ENCODE data around the gene SLC17A5.
"Not testable (repeated sequence)": the region's sequence is repeated elsewhere in the genome, so short reads cannot be mapped to it uniquely, and the experiment has no call there.

SLC17A5 gene

GRCh38 chr6:73569121-73569520 is 84.7 kb downstream of the SLC17A5 start:
- FAIRE-seq: no peak
- TF ChIP-seq POLR2AphosphoS5 (IDR thresholded peaks at IDR 0.05; ENCODE audit: low read depth, low read length) (no peak), TAF1 (IDR thresholded peaks at IDR 0.05; ENCODE audit: borderline replicate concordance, low read depth, low read length) (no peak), POLR2A (IDR thresholded peaks at IDR 0.05; ENCODE audit: low read depth, low read length) (no peak)
- DNase-seq (ENCODE audit: insufficient read length): no peak

DNA sequence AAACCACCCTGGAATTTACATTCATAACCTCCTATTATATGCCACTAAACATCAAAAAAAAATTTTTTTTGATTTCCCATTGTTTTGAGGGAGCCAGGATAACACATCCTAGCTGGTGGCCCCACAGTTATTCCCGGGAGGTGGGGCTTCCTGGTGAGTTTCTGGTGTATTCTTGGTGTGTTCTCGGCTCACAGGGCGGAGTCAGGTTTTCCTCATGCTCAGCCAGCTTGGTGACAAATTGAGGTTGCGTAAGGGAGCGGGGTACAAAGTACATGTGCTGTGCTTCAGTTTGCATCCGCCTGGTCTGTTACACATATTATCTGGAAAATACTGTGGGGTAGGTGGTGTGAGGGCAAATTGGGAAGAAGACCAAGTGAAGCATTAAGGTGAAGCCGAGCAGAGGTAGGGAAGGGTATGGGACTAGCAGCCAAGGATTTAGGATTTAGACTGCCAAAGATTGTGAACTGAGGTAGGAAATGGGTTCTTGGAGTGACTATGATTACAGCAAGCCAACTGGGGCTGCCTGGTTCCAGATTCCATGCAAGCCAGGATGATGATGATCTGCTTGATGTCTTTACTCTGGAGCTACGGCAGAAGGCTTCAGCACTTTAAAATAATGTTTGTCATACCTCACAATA is 86.7 kb downstream of the SLC17A5 start:
- FAIRE-seq (no peak), DNase-seq (ENCODE audit: insufficient read length) (no peak)
- TF ChIP-seq POLR2A (IDR thresholded peaks at IDR 0.05; ENCODE audit: low read depth, low read length): no peak
- no peak for TF ChIP-seq POLR2AphosphoS5 (IDR thresholded peaks at IDR 0.05; ENCODE audit: low read depth, low read length)
- TF ChIP-seq TAF1 (IDR thresholded peaks at IDR 0.05; ENCODE audit: borderline replicate concordance, low read depth, low read length): no peak

GRCh38 chr6:73566486-73566871 is 87.3 kb downstream of the SLC17A5 start:
- not testable (repeated sequence) for DNase-seq (ENCODE audit: insufficient read length); FAIRE-seq

- DNase-seq (ENCODE audit: insufficient read length) (no peak), FAIRE-seq (no peak)
- TF ChIP-seq POLR2A (IDR thresholded peaks at IDR 0.05; ENCODE audit: low read depth, low read length) (no peak), POLR2AphosphoS5 (IDR thresholded peaks at IDR 0.05; ENCODE audit: low read depth, low read length) (no peak), TAF1 (IDR thresholded peaks at IDR 0.05; ENCODE audit: borderline replicate concordance, low read depth, low read length) (no peak)
Observed at GRCh38 chr6:73565767-73566485, 87.9 kb downstream of the SLC17A5 start.

- DNase-seq (ENCODE audit: insufficient read length): no peak
- TF ChIP-seq TAF1 (IDR thresholded peaks at IDR 0.05; ENCODE audit: borderline replicate concordance, low read depth, low read length): no peak
- TF ChIP-seq POLR2AphosphoS5 (IDR thresholded peaks at IDR 0.05; ENCODE audit: low read depth, low read length): no peak
- TF ChIP-seq POLR2A (IDR thresholded peaks at IDR 0.05; ENCODE audit: low read depth, low read length): no peak
- FAIRE-seq: no peak
Observed at GRCh38 chr6:73564578-73565345, 89.0 kb downstream of the SLC17A5 start.

GRCh38 chr6:73562558-73562957 is 91.2 kb downstream of the SLC17A5 start:
- TF ChIP-seq POLR2AphosphoS5 (IDR thresholded peaks at IDR 0.05; ENCODE audit: low read depth, low read length) (no peak), TAF1 (IDR thresholded peaks at IDR 0.05; ENCODE audit: borderline replicate concordance, low read depth, low read length) (no peak)
- DNase-seq (ENCODE audit: insufficient read length) (no peak), FAIRE-seq (no peak)

DNA sequence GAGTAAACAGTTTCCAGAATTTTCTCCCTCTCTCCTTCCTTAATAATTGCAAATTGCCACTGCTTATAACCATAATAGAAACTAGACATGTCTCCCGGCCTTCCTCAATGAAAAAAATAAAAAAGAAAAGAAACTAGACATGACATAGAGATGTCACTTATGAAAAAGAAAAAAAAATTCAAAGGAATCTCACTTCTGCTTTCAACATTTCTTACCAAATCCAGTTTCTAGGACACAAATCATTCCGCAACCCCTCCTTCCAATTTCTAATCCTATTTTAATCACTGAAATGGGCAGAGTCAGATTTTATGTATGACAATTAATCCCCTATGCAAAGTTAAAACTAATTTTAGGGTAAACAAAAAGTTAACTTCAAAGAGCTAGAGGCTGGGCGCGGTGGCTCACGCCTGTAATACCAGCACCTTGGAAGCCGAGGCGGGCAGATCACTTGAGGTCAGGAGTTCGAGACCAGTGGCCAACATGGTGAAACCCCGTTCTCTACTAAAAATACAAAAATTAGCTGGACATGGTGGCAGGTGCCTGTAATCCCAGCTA is 92.9 kb downstream of the SLC17A5 start:
- DNase-seq (ENCODE audit: insufficient read length) (no peak), FAIRE-seq (peak; percentile 44)
- no peak for TF ChIP-seq TAF1 (IDR thresholded peaks at IDR 0.05; ENCODE audit: borderline replicate concordance, low read depth, low read length)
- TF ChIP-seq POLR2AphosphoS5 (IDR thresholded peaks at IDR 0.05; ENCODE audit: low read depth, low read length): no peak
- no peak for TF ChIP-seq POLR2A (IDR thresholded peaks at IDR 0.05; ENCODE audit: low read depth, low read length)

GRCh38 chr6:73560182-73560732 is 93.5 kb downstream of the SLC17A5 start:
- DNase-seq (ENCODE audit: insufficient read length) (no peak), FAIRE-seq (peak; percentile 70)
- TF ChIP-seq POLR2AphosphoS5 (IDR thresholded peaks at IDR 0.05; ENCODE audit: low read depth, low read length) (no peak), TAF1 (IDR thresholded peaks at IDR 0.05; ENCODE audit: borderline replicate concordance, low read depth, low read length) (no peak), POLR2A (IDR thresholded peaks at IDR 0.05; ENCODE audit: low read depth, low read length) (no peak)

GRCh38 chr6:73559399-73559794 is 94.4 kb downstream of the SLC17A5 start:
- FAIRE-seq; DNase-seq (ENCODE audit: insufficient read length): not testable (repeated sequence)

- no peak for TF ChIP-seq TAF1 (IDR thresholded peaks at IDR 0.05; ENCODE audit: borderline replicate concordance, low read depth, low read length)
- TF ChIP-seq POLR2A (IDR thresholded peaks at IDR 0.05; ENCODE audit: low read depth, low read length): no peak
- TF ChIP-seq POLR2AphosphoS5 (IDR thresholded peaks at IDR 0.05; ENCODE audit: low read depth, low read length): no peak
- no peak for FAIRE-seq
- DNase-seq (ENCODE audit: insufficient read length): no peak
Observed at GRCh38 chr6:73558624-73559398, 95.0 kb downstream of the SLC17A5 start.

DNA sequence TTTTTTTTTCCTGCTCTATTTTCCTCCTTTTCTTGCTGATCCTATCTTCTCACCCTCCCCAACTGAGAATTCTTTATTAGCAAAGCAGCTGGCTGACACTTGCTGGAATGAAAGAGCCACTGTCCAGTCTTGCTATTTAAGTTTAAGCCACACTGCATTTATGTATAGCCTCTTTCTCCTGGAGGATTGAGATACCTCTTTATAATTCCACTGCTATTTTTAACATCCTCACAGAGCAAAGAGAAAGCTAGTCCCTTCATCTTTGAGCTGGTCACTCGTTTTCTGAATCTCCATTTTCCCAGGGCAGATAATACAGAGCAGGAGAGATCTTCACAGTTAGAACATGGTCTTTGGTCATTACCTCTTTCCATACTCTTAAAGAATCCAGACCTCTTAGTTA is 97.0 kb downstream of the SLC17A5 start:
- no peak for TF ChIP-seq POLR2AphosphoS5 (IDR thresholded peaks at IDR 0.05; ENCODE audit: low read depth, low read length)
- TF ChIP-seq TAF1 (IDR thresholded peaks at IDR 0.05; ENCODE audit: borderline replicate concordance, low read depth, low read length): no peak
- TF ChIP-seq POLR2A (IDR thresholded peaks at IDR 0.05; ENCODE audit: low read depth, low read length): no peak
- no peak for DNase-seq (ENCODE audit: insufficient read length)
- FAIRE-seq: no peak

- FAIRE-seq; DNase-seq (ENCODE audit: insufficient read length): not testable (repeated sequence)
Observed at GRCh38 chr6:73555380-73555949, 98.3 kb downstream of the SLC17A5 start.

GRCh38 chr6:73551115-73551514 is 102.7 kb downstream of the SLC17A5 start:
- DNase-seq (ENCODE audit: insufficient read length); FAIRE-seq: not testable (repeated sequence)

All from GM12892 (cell line).